ENCODE measurements around the gene KRTAP5-8. TPM values are rescaled to one million over a fixed set of nuclear protein-coding genes. Genes with fewer than 3 reads are reported as not detected.

Gene KRTAP5-8
- total RNA-seq, 1 experiment from 2014 or later, result not detected

DNA sequence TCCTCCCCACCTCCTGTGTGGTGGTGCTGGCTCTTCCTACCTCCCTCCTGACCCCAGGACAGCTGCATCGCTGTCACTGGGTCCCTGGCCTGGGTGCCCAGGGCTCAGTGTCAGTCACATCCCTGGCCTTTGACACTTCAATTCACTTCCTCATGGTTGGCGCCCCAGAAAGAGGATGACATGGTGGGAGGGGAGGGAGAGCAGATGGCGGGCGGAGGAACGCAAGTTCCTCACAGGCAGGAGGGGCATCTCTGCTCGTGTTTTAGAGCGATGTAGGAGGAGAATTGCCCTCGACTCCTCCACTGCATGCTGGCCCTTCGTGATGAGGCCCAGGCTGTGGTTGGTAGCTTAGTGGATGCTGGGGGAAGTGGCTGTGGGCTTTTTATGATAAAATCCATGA is 45.9 kb upstream of the KRTAP5-8 start:
- ChIA-PET CTCF (no interaction called here), POLR2A (ENCODE audit: low non-redundant PET) (no interaction called here)
- Histone ChIP-seq H3K36me3 (ENCODE audit: insufficient read depth, low read length, poor library complexity, severe bottlenecking) (peaks cover 4% of the 10 kb centered on the region), H3K27me3 (replicated peaks; ENCODE audit: insufficient read depth, low read depth, low read length, poor library complexity) (no peaks in the 10 kb centered on the region), H3K27ac (ENCODE audit: low read depth, low read length, poor library complexity, severe bottlenecking) (no peak overlapping the region), H3K9me3 (ENCODE audit: low read depth, low read length, poor library complexity, severe bottlenecking) (no peaks in the 10 kb centered on the region), H3K4me3 (ENCODE audit: low read depth, low read length, poor library complexity, severe bottlenecking) (no peak overlapping the region), H3K4me1 (ENCODE audit: insufficient read depth, low read length, poor library complexity, severe bottlenecking) (no peaks in the 10 kb centered on the region)
- no peak for DNase-seq (ENCODE audit: low spot score)
- BruUV-seq (replicated peaks), result no TSS peak
- no peak for TF ChIP-seq EZH2 (IDR thresholded peaks at IDR 0.05; ENCODE audit: borderline replicate concordance, low read depth, low read length, poor library complexity, severe bottlenecking)
- TF ChIP-seq, protein P1, sequence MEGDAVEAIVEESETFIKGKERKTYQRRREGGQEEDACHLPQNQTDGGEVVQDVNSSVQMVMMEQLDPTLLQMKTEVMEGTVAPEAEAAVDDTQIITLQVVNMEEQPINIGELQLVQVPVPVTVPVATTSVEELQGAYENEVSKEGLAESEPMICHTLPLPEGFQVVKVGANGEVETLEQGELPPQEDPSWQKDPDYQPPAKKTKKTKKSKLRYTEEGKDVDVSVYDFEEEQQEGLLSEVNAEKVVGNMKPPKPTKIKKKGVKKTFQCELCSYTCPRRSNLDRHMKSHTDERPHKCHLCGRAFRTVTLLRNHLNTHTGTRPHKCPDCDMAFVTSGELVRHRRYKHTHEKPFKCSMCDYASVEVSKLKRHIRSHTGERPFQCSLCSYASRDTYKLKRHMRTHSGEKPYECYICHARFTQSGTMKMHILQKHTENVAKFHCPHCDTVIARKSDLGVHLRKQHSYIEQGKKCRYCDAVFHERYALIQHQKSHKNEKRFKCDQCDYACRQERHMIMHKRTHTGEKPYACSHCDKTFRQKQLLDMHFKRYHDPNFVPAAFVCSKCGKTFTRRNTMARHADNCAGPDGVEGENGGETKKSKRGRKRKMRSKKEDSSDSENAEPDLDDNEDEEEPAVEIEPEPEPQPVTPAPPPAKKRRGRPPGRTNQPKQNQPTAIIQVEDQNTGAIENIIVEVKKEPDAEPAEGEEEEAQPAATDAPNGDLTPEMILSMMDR (conservative IDR thresholded peaks at IDR 0.05; ENCODE audit: low read depth, low read length), result no peak
- intact Hi-C loops (cut with micrococcal nuclease; ENCODE audit: unreplicated experiment), result no loop called here

DNA sequence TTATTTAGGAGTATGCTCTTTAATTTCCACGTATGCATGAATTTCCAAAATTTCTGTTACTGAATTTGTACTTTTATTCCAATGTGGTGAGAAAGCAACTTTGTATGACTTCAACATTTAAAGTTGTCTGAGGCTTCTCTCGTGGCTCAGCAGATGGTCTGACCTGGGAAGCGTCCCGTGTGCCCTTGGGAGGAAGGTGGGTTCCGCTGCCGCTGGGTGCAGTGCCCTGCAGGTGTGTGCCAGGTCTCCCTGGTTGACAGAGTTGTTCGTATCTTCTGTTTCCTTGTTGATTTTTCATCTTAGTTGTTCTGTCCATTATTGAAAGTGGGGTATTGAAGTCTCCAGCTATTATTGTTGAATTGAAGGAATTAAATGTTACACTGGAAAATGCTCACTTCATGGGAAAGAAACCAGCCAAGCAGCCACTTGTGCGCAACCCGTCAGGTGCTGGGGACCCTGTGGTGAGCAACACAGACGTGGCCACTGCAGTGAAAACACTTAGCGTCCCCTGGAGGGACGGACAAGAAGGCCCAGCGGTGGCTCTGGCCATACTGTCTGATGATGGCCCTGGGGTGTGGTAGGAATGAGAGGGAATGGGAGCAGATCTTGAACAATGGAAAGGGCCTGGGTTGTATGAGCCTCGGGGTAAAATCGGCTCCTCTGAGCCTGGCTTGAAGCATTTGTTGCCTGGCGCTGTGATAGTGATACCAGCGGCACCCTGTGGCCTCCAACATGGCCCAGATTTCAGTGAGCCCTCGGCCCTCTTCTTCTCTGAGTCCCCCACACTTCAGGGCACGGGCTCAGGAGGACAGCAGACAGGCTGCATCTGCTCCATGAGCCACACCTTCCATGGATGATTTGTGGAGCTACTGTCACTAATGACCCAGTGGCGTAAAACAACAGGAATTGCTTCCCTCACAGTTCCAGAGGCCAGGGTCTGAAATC is 42.3 kb upstream of the KRTAP5-8 start:
- CTCF ChIA-PET, result no interaction called here
- no peak for TF ChIP-seq EZH2 (IDR thresholded peaks at IDR 0.05; ENCODE audit: borderline replicate concordance, low read depth, low read length, poor library complexity, severe bottlenecking)
- TF ChIP-seq, protein P1 (conservative IDR thresholded peaks at IDR 0.05; ENCODE audit: low read depth, low read length), result no peak

GRCh38 chr11:71496421-71496820 is 41.4 kb upstream of the KRTAP5-8 start:
- H3K27me3 ChIP-seq (replicated peaks; ENCODE audit: insufficient read depth, low read depth, low read length, poor library complexity), result no peaks in the 10 kb centered on the region
- H3K9me3 ChIP-seq (ENCODE audit: low read depth, low read length, poor library complexity, severe bottlenecking), result no peaks in the 10 kb centered on the region
- H3K36me3 ChIP-seq (ENCODE audit: insufficient read depth, low read length, poor library complexity, severe bottlenecking), result peaks cover 17% of the 10 kb centered on the region
- CTCF ChIA-PET, result no interaction called here
- peaks cover 3% of the 10 kb centered on the region for H3K4me1 ChIP-seq (ENCODE audit: insufficient read depth, low read length, poor library complexity, severe bottlenecking)
- intact Hi-C loops (cut with micrococcal nuclease; ENCODE audit: unreplicated experiment), result no loop called here
- no peak for DNase-seq (ENCODE audit: low spot score)
- no TSS peak for BruUV-seq (replicated peaks)
- H3K27ac ChIP-seq (ENCODE audit: low read depth, low read length, poor library complexity, severe bottlenecking), result no peak overlapping the region
- H3K4me3 ChIP-seq (ENCODE audit: low read depth, low read length, poor library complexity, severe bottlenecking), result no peak overlapping the region
- no peak for TF ChIP-seq EZH2 (IDR thresholded peaks at IDR 0.05; ENCODE audit: borderline replicate concordance, low read depth, low read length, poor library complexity, severe bottlenecking)
- TF ChIP-seq, protein P1 (conservative IDR thresholded peaks at IDR 0.05; ENCODE audit: low read depth, low read length), result no peak
- POLR2A ChIA-PET (ENCODE audit: low non-redundant PET), result no interaction called here

More for the DNA sequence above, 42.3 kb upstream of the KRTAP5-8 start:
- BruUV-seq (replicated peaks), result no TSS peak
- Histone ChIP-seq H3K4me1 (ENCODE audit: insufficient read depth, low read length, poor library complexity, severe bottlenecking) (peaks cover 3% of the 10 kb centered on the region), H3K36me3 (ENCODE audit: insufficient read depth, low read length, poor library complexity, severe bottlenecking) (peaks cover 17% of the 10 kb centered on the region), H3K9me3 (ENCODE audit: low read depth, low read length, poor library complexity, severe bottlenecking) (no peaks in the 10 kb centered on the region), H3K27me3 (replicated peaks; ENCODE audit: insufficient read depth, low read depth, low read length, poor library complexity) (no peaks in the 10 kb centered on the region), H3K27ac (ENCODE audit: low read depth, low read length, poor library complexity, severe bottlenecking) (no peak overlapping the region), H3K4me3 (ENCODE audit: low read depth, low read length, poor library complexity, severe bottlenecking) (no peak overlapping the region)
- POLR2A ChIA-PET (ENCODE audit: low non-redundant PET), result no interaction called here
- intact Hi-C loops (cut with micrococcal nuclease; ENCODE audit: unreplicated experiment), result no loop called here
- DNase-seq (ENCODE audit: low spot score), result no peak

Data from A673 (cell line).